OCI-LY1 (cell line): Measurements from ENCODE around the gene ANKS4B.

ENCODE experiments used
- H2AFZ ChIP-seq: fragments of 200-600 bp; sonication (generic), shearing (Covaris generic); 2 replicates; pipeline ENCODE4 v1.6.0; 2014; ENCODE audit warnings: antibody characterized with exemption, mild to moderate bottlenecking, low read length
- H3F3A ChIP-seq: fragments of 200-600 bp; sonication (generic), shearing (Covaris generic); 2 replicates; pipeline ENCODE4 v1.6.0; 2014; ENCODE audit warnings: mild to moderate bottlenecking, antibody characterized with exemption, low read length, moderate library complexity; ENCODE audit not compliant: insufficient read depth
- H3K27ac ChIP-seq: fragments of 200-600 bp; sonication (generic); 2 replicates; pipeline ENCODE4 v1.5.1; 2014; ENCODE audit warnings: low read length, mixed run types, mild to moderate bottlenecking, low read depth; ENCODE audit not compliant: poor library complexity, severe bottlenecking
- H3K27me3 ChIP-seq: fragments of 200-600 bp; sonication (generic); 2 replicates; pipeline ENCODE4 v1.6.0; 2014; ENCODE audit warnings: antibody characterized with exemption, mild to moderate bottlenecking, low read length, moderate library complexity; ENCODE audit not compliant: insufficient read depth
- H3K36me3 ChIP-seq: fragments of 200-600 bp; sonication (generic); 2 replicates; pipeline ENCODE4 v1.6.1; 2014; ENCODE audit warnings: mild to moderate bottlenecking, antibody characterized with exemption, low read length, moderate library complexity, mixed read lengths; ENCODE audit not compliant: insufficient read depth
- H3K4me1 ChIP-seq: fragments of 200-600 bp; sonication (generic); 2 replicates; pipeline ENCODE4 v1.5.1; 2014; ENCODE audit warnings: mild to moderate bottlenecking, low read length, moderate library complexity; ENCODE audit not compliant: insufficient read depth, severe bottlenecking
- H3K4me2 ChIP-seq: fragments of 200-600 bp; sonication (generic), shearing (Covaris generic); 2 replicates; pipeline ENCODE4 v1.6.1; 2014; ENCODE audit warnings: low read length
- H3K4me3 ChIP-seq: fragments of 200-600 bp; sonication (generic); 2 replicates; pipeline ENCODE4 v1.5.1; 2014; ENCODE audit warnings: low read length, low read depth, mild to moderate bottlenecking, mixed read lengths; ENCODE audit not compliant: poor library complexity, severe bottlenecking
- H3K79me2 ChIP-seq: fragments of 200-600 bp; shearing (Covaris generic); 2 replicates; pipeline ENCODE4 v1.6.1; 2016; ENCODE audit warnings: mixed run types, low read length, mixed read lengths; ENCODE audit not compliant: insufficient read depth
- H3K9ac ChIP-seq: fragments of 200-600 bp; sonication (generic), shearing (Covaris generic); 2 replicates; pipeline ENCODE4 v1.6.1; 2014; ENCODE audit warnings: mild to moderate bottlenecking, low read length, mixed read lengths
- H3K9me2 ChIP-seq: fragments of 200-600 bp; sonication (generic), shearing (Covaris generic); 2 replicates; pipeline ENCODE4 v1.6.1; 2014; ENCODE audit warnings: low read depth, mild to moderate bottlenecking, low read length, mixed read lengths
- H3K9me3 ChIP-seq: fragments of 200-600 bp; shearing (Covaris generic); 2 replicates; pipeline ENCODE4 v1.6.1; 2014; ENCODE audit warnings: low read length, mixed read lengths
- H4K20me1 ChIP-seq: fragments of 200-600 bp; sonication (generic), shearing (Covaris generic); 2 replicates; pipeline ENCODE4 v1.6.0; 2016; ENCODE audit warnings: mild to moderate bottlenecking, low read length; ENCODE audit not compliant: insufficient read depth
- EZH2 ChIP-seq: fragments of 200-600 bp; sonication (generic), shearing (Covaris generic); IDR thresholded peaks from 2 replicates; pipeline ENCODE4 v1.8.0; 2017; ENCODE audit warnings: borderline replicate concordance, mixed run types, mild to moderate bottlenecking, antibody characterized with exemption, low read length, moderate library complexity, mixed read lengths
- TF ChIP-seq, protein P1 (sequence below): fragments of 200-600 bp; sonication (generic), shearing (Covaris generic); IDR thresholded peaks from 2 replicates; pipeline ENCODE4 v1.5.1; 2017; ENCODE audit warnings: mild to moderate bottlenecking, antibody characterized with exemption, low read length, moderate library complexity, mixed read lengths

The ANKS4B gene

DNA sequence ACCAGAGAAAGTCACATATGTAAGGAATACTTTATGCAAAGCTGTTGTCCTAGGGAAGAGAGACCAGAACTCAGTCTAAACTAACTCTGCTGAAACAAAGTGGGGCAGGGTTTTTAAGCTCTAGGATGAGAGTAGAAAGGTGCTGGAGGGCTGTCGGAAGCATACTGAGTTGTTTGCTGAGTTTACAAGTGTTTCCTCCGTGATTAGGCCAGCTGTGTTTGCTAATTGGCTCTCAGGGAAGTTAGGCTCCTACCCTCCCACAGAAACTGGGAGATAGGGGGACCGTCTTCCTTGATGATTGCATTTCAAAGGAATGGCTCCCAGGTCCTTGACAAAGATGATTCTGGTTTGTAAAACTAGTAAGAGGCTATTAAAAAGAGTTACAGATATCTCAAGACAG lies 69.0 kb downstream of the ANKS4B start:
- H3K4me1 ChIP-seq, result peaks cover 21% of the 10 kb centered on the region
- H3F3A ChIP-seq, result no peaks in the 10 kb centered on the region
- no peaks in the 10 kb centered on the region for H4K20me1 ChIP-seq
- peak overlapping the region; percentile 73 for H3K4me2 ChIP-seq
- no peaks in the 10 kb centered on the region for H3K9me3 ChIP-seq
- peak overlapping the region; percentile 73 for H3K4me3 ChIP-seq
- H3K27me3 ChIP-seq, result no peaks in the 10 kb centered on the region
- H3K79me2 ChIP-seq, result no peaks in the 10 kb centered on the region
- TF ChIP-seq EZH2, result no peak
- TF ChIP-seq, protein P1, sequence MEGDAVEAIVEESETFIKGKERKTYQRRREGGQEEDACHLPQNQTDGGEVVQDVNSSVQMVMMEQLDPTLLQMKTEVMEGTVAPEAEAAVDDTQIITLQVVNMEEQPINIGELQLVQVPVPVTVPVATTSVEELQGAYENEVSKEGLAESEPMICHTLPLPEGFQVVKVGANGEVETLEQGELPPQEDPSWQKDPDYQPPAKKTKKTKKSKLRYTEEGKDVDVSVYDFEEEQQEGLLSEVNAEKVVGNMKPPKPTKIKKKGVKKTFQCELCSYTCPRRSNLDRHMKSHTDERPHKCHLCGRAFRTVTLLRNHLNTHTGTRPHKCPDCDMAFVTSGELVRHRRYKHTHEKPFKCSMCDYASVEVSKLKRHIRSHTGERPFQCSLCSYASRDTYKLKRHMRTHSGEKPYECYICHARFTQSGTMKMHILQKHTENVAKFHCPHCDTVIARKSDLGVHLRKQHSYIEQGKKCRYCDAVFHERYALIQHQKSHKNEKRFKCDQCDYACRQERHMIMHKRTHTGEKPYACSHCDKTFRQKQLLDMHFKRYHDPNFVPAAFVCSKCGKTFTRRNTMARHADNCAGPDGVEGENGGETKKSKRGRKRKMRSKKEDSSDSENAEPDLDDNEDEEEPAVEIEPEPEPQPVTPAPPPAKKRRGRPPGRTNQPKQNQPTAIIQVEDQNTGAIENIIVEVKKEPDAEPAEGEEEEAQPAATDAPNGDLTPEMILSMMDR, result no peak
- no peak overlapping the region for H2AFZ ChIP-seq
- peak overlapping the region; percentile 76 for H3K9ac ChIP-seq
- H3K36me3 ChIP-seq, result no peaks in the 10 kb centered on the region
- no peaks in the 10 kb centered on the region for H3K9me2 ChIP-seq
- H3K27ac ChIP-seq, result peak overlapping the region; percentile 43

DNA sequence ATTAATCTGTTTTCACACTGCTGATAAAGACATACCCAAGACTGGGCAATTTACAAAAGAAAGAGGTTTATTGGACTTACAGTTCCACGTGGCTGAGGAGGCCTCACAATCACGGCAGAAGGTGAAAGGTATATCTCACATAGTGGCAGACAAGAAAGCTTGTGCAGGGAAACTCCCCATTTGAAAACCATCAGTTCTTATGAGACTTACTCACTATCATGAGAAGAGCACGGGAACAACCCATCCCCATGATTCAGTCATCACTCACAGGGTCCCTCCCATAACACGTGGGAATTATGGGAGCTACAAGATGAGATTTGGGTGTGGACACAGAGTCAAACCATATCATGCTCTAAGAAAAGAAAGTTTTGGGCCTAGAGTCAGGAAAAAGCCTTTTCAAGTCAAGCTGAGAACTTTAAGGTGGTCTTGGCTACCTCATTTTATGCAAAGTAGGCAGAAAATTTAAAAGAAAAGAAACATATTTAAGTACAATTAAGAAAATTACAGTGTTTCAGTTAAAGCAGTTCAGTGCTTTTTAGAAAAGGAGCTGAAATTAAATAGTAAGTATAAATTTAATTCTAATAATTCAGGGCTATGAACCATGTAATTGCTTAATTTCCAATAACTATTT lies 69.5 kb downstream of the ANKS4B start:
- no peaks in the 10 kb centered on the region for H3K9me3 ChIP-seq
- peak overlapping the region; percentile 76; the same call in 1 of the 2 replicates for H3K9ac ChIP-seq
- H3K4me2 ChIP-seq, result peak overlapping the region; percentile 73
- no peaks in the 10 kb centered on the region for H3F3A ChIP-seq
- H3K27ac ChIP-seq, result peak overlapping the region; percentile 43
- H4K20me1 ChIP-seq, result no peaks in the 10 kb centered on the region
- H3K27me3 ChIP-seq, result no peaks in the 10 kb centered on the region
- peak overlapping the region; percentile 73 for H3K4me3 ChIP-seq
- no peaks in the 10 kb centered on the region for H3K9me2 ChIP-seq
- no peak for TF ChIP-seq EZH2
- TF ChIP-seq, protein P1, result no peak
- H3K79me2 ChIP-seq, result no peaks in the 10 kb centered on the region
- no peak overlapping the region for H2AFZ ChIP-seq
- H3K36me3 ChIP-seq, result no peaks in the 10 kb centered on the region
- H3K4me1 ChIP-seq, result peaks cover 21% of the 10 kb centered on the region
